Measurements from ENCODE around the gene HSPA6.

The HSPA6 gene

GRCh38 chr1:161497961-161498360, 26.4 kb upstream of the HSPA6 start:
- DNase-seq (ENCODE audit: low read depth) = no peak

GRCh38 chr1:161498646-161499045, 25.7 kb upstream of the HSPA6 start:
- no peak overlapping the region for H3K4me3 ChIP-seq (ENCODE audit: low read length)
- DNase-seq (ENCODE audit: low read depth) = no peak
- TF ChIP-seq CTCF (conservative IDR thresholded peaks at IDR 0.05; ENCODE audit: low read depth, low read length) = no peak

More at GRCh38 chr1:161497961-161498360, 26.4 kb upstream of the HSPA6 start:
- H3K4me3 ChIP-seq (ENCODE audit: low read length) = no peak overlapping the region
- TF ChIP-seq CTCF (conservative IDR thresholded peaks at IDR 0.05; ENCODE audit: low read depth, low read length) = no peak

- DNase-seq (ENCODE audit: low read depth) = no peak
- H3K4me3 ChIP-seq (ENCODE audit: low read length) = no peak overlapping the region
- no peak for TF ChIP-seq CTCF (conservative IDR thresholded peaks at IDR 0.05; ENCODE audit: low read depth, low read length)
Measured at GRCh38 chr1:161499099-161500039, 25.0 kb upstream of the HSPA6 start.

GRCh38 chr1:161501234-161501633, 23.1 kb upstream of the HSPA6 start:
- no peak overlapping the region for H3K4me3 ChIP-seq (ENCODE audit: low read length)
- no peak for TF ChIP-seq CTCF (conservative IDR thresholded peaks at IDR 0.05; ENCODE audit: low read depth, low read length)
- DNase-seq (ENCODE audit: low read depth) = no peak

GRCh38 chr1:161502181-161502580, 22.2 kb upstream of the HSPA6 start:
- TF ChIP-seq CTCF (conservative IDR thresholded peaks at IDR 0.05; ENCODE audit: low read depth, low read length) = no peak
- no peak overlapping the region for H3K4me3 ChIP-seq (ENCODE audit: low read length)
- DNase-seq (ENCODE audit: low read depth) = no peak

GRCh38 chr1:161502641-161503393, 21.5 kb upstream of the HSPA6 start:
- no peak for DNase-seq (ENCODE audit: low read depth)
- TF ChIP-seq CTCF (conservative IDR thresholded peaks at IDR 0.05; ENCODE audit: low read depth, low read length) = no peak
- no peak overlapping the region for H3K4me3 ChIP-seq (ENCODE audit: low read length)

All from retinal pigment epithelial cell (primary cell).